T-helper 2 cell (primary cell): ENCODE results near the gene ZDHHC3.
"Not testable (repeated sequence)": the region's sequence is repeated elsewhere in the genome, so short reads cannot be mapped to it uniquely, and the experiment has no call there.

Experiments
- DNase-seq, 5 experiments: peaks; one replicate each; pipeline versions ENCODE4 v3.0.0 to v3.0.0-alpha.2; 2012 to 2022

Gene ZDHHC3

DNA sequence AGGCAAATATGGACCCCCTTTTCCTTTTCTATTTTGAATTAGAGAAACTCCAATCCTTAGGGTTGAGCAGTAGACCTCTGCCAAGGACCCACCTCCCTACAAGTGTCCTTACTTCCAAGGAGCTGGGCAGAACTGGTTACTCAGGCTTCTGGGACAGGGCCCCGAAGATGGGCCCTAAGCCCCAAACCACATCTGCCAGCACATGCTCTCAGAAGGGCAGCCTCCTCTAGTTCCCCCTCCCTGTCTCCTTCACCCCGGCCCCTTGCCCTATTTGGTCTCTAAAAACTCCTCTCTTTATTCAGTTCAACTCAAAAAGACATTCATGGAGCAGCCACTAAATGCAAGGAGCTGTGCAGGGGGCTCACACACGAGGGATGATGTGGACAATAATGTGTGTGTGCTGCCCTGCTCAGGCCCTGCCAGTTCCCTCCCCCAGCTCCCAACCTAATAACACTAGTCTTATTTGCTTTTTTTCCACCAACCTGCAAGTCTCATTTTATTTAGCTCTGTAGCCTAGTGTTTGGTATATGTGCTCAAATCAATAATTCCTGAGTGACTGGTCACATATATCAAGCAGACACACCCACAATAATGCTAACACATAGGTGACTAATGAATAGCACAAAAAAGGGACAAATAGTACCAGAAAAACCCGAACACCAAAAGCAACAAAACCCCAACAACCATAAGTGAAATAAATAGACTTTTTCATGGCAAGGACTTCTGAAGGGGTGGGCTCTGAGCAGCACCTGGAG is 12.2 kb downstream of the ZDHHC3 start:
- DNase-seq: no peak

DNA sequence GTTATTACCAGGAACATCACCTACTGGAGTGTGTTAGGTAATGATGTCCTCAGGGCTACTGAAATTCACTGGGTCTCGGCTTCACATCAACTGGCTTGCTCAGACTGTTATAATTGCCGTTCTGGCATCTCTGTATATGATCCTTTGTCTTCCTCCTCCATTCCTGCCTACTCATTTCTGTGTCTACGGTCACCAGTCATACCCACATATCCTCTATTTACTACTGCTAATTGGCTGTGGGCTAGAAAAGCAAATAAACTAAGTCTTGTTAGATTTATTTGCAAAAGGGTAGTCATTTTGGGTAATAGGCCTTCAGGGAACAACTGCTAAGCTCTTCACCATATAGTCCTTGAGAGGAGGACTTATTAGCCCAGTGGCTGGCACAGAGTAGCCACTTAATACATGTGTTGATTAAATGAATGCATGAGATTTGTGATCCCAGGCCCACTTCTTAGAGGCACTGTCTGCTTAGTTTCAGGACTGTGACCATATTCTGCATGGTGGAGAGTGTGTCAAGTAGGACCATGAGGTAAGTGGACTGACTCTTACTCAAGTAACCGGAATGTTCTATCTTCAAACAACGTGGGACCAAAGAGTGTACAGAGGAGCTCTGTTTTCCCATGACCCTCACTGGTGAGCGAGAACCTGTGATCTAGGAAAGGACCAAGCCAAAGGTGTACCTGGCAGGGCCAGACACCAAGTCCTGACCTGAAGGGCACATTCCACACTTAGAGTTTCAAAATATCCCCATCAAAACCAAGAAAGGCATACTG is 13.2 kb downstream of the ZDHHC3 start:
- no peak for DNase-seq

GRCh38 chr3:44961888-44962287 is 14.1 kb downstream of the ZDHHC3 start:
- DNase-seq: no peak

- DNase-seq: no peak
These were observed 15.5 kb downstream of the ZDHHC3 start for GRCh38 chr3:44960387-44961026.

DNA sequence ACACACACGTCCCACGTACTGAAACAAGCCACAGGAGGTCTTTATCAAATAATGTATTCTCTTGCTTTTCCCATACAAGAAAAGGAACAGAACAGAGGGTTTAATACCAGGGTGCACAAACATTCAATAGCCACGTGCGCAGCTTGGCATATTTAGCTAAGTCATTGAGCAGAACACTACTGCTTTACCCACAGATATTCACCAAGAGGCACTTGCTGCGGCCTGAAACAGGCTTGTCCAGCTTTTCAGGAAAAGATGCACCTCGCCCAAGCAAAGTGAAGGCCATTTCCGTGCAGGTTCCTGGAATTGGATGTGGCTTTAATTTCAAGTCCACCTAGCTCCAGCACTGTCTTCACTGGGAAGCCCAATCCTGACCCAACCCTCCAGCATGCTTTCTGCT is 17.6 kb downstream of the ZDHHC3 start:
- no peak for DNase-seq

GRCh38 chr3:44957986-44958385 is 18.0 kb downstream of the ZDHHC3 start:
- no peak for DNase-seq

DNA sequence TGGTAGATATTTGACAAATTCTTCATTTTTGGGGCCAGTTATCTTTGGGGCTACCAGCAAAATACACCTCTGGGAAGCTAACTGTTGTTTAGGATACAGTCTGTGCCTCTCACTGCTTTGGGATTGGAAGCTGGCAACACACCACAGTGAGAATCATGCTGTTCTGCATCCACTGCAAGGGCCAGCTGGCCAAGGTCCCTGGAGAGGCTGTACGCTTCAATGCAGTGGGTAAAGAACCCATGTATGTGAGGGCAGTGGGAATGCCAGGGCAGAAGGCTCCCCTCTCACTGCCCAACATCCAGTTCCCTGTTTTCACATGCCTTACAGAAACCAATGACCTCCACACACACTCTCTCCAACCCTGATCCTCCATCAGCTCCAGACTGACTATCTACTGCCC is 20.1 kb downstream of the ZDHHC3 start:
- DNase-seq: no peak

DNA sequence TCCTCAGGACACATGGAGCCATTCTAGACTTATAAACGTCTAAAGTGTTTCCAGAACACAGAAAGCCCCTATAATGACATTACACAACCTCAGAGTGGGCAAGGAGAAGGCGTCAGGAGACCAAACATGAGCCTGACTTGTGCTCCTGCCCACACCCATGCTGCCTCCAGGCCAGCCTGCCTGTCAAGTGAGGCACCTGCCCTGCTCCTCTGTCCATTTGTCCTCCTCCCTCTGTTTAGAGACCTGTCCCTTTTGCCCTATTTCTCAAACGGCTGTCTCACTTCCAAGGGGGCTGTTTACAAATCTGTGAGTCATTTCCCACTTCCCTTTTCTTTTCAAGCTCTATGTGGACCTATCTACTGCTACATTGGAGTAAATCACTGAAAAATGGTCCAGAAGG is 21.0 kb downstream of the ZDHHC3 start:
- DNase-seq: no peak

DNA sequence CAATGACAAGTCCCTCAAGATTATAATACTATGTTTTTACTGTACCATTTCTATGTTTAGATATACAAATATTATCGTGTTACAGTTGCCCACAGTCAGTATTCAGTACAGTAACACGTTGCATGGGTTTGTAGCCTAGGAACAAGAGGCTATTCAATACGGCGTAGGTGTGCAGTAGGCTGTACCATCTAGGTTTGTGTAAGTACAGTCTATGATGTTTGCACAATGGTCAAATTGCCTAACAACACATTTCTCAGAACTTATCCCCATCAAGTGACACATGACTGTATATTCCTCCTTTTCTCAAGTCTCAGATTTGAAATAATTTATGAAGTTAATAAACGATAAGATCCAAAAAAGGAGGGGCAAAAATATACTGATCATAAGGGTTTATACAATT is 21.7 kb downstream of the ZDHHC3 start:
- no peak for DNase-seq

- no peak for DNase-seq
These were observed 23.3 kb downstream of the ZDHHC3 start for GRCh38 chr3:44952689-44953088.

- DNase-seq: no peak
These were observed 25.7 kb downstream of the ZDHHC3 start for GRCh38 chr3:44950275-44950734.

GRCh38 chr3:44949770-44950169 is 26.2 kb downstream of the ZDHHC3 start:
- DNase-seq: not testable (repeated sequence)

- no peak for DNase-seq
These were observed 27.7 kb downstream of the ZDHHC3 start for GRCh38 chr3:44948239-44948638.

GRCh38 chr3:44942202-44942921 is 33.6 kb downstream of the ZDHHC3 start:
- DNase-seq: no peak

- DNase-seq: no peak
These were observed 36.4 kb downstream of the ZDHHC3 start for GRCh38 chr3:44939581-44940036.

DNA sequence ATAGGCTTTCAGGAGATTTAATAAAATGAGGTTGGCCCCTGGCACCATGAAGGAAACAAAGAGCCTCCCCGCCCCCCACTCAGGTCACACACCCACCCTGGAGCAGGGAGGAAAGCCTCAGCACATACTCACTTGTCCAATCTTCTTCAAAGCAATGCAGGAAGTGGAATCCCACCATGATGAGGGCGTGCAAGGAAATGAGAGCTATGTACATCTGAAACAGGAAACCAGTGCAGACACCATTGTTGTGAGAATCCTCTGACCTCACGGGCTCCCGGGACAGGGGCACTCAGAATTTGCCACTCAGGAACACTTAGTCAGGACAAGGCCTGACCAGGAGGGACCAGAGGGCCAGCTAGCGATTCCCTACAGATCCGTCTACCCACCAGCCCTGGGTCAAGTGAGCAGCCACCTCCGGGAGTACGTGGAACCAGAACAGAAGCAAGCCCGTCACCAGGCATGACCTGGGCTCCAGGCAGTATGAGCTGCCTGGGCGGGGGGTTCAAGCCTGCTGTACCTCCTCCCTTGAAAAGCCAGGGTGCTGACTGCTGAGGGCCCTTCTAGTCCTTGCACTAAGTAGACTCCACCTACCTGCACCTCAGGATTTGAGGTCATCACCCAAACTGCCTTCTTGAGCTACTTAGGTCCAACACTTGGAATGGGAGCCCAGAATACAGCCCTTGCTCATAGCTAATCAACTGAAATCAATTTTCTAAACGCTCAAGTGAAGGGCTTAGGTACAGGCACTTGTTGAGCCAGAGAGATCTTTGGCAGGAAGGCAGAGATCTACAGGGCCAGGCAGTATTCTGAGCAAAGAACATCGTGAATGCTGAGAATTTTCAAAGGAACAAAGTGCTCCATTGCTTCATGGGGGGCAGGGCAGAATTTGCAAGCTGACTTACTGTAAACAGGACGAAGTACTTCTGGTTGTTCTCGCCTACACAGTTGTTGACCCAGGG is 42.7 kb downstream of the ZDHHC3 start:
- DNase-seq: no peak

DNA sequence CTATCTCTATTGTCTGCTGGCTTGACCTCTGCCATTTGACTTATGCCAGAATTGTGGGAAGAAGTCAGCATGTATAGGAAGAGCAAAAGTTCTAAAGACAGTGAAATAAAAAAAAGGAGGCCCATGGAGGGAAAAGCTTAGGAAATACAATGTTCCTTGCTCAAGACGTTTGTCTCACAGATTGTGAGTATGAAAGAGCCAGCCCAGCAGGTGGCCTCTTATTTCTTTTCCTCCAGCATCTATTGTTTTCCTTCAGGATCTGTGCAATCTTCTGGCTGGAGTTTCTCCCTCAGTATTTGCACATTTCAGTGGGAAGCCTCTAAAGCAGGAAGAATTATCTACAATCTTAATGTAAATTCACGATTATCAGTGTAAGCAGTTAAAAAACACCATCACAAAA is 43.7 kb downstream of the ZDHHC3 start:
- DNase-seq: no peak

DNA sequence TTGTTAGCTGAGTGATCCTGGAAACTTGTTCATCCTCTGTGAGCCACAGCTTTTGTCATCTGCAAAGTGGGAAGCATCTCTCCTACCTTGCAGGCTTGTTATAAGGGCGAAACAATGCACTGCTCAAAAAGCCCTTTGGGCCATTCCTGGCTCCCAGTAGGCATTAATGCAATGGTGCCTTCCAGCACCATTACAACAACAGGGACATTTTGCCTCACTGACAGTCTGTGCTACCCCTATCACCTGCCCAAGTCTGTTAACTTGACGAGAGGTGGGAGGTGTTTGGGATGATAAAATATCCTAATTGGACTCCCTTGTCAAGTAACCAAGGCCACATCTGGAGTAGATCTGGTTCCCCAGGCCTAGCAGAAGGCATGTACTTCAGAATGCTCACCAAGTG is 44.2 kb downstream of the ZDHHC3 start:
- DNase-seq: no peak

- DNase-seq: no peak
These were observed 45.1 kb downstream of the ZDHHC3 start for GRCh38 chr3:44930911-44931310.

DNA sequence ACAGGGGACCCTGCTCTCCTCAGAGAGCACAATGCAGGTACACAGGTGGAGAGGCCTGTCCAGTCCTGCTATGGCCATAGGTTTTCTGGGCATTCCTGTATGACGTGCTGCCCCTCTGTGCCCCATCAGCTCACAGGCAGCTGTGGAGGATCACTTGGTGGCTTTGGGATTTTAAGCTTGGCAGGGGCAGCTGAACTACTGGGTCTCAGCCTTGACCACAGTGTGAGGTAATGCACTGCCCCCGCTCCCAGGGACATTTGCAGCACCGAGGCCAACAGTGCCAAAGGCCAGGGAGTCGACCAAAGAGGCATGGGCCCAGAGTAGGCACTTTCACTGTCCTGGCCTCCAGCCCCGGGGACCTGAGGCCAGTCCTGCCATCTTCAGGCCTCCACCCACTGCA is 46.2 kb downstream of the ZDHHC3 start:
- DNase-seq: no peak

- DNase-seq: no peak
These were observed 48.6 kb downstream of the ZDHHC3 start for GRCh38 chr3:44927371-44927770.

DNA sequence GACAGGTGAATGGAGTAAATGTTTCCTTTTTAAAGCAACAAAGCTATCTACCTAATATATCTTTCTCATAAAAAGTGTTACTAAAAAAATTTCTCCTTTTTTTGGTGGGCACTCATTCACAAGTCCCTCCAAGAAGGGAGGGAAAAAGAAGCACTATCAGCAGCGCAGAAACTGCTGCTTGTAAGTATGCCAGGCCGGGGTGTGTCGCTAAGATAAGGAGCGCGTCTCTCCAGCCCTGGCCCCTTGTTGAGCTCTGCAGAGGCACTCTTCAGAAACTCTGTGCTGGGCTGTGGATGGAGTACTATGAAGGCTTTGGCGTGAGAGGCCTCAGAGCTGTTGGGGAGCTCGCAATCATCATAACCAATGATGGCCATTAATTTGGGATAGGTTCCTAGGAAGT is 49.1 kb downstream of the ZDHHC3 start:
- DNase-seq: no peak
